KBM-7 (cell line): ENCODE results near the gene GADD45A.
A peak's percentile ranks its signal among the peaks of the same experiment; 100 is the strongest.
"Not testable (repeated sequence)": the region's sequence is repeated elsewhere in the genome, so short reads cannot be mapped to it uniquely, and the experiment has no call there.

Source experiments
- DNase-seq: peaks from one replicate; pipeline ENCODE4 v3.0.0-alpha.2; 2015
- in situ Hi-C: fragments of 300-500 bp; cut with MboI; formaldehyde crosslinking; loops from 2 replicates; pipeline ENCODE4 v1.14.3; 2020; ENCODE audit warnings: low sequenced_read_pairs, low pct_unique_long_range_greater_than_20kb, mixed read lengths

GADD45A gene

DNA sequence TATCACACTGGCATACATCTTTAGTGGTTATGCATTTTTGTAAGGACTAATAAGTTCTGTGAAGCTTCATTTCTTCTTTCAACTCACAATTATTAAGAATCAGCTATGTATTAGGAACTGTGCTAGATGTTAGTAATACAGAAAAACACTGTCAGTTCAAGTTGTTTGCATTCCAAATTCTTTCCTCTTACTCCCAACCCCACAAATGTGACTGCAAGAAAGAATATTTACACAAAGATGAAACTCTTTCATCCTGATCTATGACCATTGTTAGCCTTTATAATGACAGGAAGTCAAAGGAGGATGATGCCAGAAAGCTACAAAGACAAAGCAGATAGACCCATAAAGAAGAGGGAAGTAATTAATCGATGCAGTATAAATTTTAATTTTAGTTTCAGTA is 21.0 kb upstream of the GADD45A start:
- no peak for DNase-seq

DNA sequence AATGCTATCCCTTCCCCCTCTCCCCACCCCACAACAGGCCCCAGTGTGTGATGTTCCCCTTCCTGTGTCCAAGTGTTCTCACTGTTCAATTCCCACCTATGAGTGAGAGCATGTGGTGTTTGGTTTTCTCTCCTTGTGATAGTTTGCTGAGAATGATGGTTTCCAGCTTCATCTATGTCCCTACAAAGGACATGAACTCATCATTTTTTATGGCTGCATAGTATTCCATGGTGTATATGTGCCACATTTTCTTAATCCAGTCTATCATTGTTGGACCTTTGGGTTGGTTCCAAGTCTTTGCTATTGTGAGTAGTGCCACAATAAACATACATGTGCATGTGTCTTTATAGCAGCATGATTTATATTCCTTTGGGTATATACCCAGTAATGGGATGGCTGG is 19.7 kb upstream of the GADD45A start:
- in situ Hi-C loops, DNase-seq: not testable (repeated sequence)

More for the DNA sequence above, 21.0 kb upstream of the GADD45A start:
- in situ Hi-C loops = no loop called here

- no peak for DNase-seq
- in situ Hi-C loops = no loop called here
These were observed 18.4 kb upstream of the GADD45A start for GRCh38 chr1:67666636-67667035.

DNA sequence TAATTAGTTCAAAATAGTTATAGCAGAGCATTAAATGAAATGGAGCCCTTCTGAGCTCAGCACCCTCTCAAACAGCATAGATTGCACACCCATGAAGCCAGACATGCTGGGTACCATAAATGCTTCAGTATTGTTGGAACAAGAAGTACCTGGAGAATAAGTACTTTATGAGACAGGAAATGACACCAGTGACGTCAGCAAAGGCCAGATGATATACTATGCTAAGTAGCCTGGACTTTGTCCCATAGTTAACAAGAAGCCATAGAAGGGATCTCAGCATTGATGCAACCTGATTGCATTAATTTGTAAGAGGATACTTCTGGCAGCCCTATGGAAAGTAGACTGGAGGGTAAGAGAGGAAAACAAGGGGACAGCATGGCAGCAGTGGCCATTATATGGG is 16.3 kb upstream of the GADD45A start:
- DNase-seq = no peak
- in situ Hi-C loops = no loop called here

GRCh38 chr1:67672260-67672803 is 12.7 kb upstream of the GADD45A start:
- in situ Hi-C loops = no loop called here
- DNase-seq = no peak

- DNase-seq = no peak
- in situ Hi-C loops = no loop called here
These were observed 11.4 kb upstream of the GADD45A start for GRCh38 chr1:67673468-67674201.

DNA sequence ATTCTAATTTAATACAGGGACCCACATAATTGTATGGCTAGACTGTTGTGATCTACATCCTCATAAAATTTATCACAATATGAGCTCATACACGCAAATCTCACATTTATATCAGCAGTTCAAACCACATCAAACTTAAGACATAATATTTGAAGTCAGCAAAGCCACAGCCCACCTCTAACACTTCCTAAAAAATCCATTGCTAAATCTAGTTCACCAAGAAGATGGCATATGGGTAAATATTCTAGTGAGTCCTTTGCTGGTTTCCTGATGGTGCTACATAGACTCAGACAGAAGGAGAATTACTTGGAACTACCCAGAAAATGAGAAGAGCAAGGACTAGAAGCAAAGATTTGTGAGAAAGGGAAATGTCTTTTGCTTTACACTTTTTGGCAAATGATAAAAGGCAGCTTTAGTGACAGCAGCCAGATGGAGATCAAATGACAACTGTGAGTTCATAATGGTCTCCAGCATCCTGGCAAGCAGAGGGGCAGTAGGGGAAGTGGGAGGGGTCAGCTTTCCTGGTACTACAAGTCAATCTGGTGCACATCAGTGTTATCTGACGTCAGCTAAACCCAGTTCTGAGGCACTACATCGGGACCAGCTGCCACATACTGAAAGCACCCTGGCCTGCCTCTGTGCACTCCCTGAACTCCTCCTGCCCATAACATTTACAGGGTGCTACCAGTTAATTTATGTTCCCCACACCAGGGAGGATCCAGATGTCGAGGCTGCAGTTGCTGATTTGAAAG is 10.6 kb upstream of the GADD45A start:
- peak; percentile 51 for DNase-seq
- in situ Hi-C loops = no loop called here

- DNase-seq = no peak
- in situ Hi-C loops = no loop called here
These were observed 9.2 kb upstream of the GADD45A start for GRCh38 chr1:67675800-67676199.

GRCh38 chr1:67676287-67676686 is 8.7 kb upstream of the GADD45A start:
- DNase-seq = no peak
- in situ Hi-C loops = no loop called here

- in situ Hi-C loops = no loop called here
- DNase-seq = no peak
These were observed 8.1 kb upstream of the GADD45A start for GRCh38 chr1:67676946-67677345.

- in situ Hi-C loops = no loop called here
These were observed 7.6 kb upstream of the GADD45A start for GRCh38 chr1:67677408-67677807.

DNA sequence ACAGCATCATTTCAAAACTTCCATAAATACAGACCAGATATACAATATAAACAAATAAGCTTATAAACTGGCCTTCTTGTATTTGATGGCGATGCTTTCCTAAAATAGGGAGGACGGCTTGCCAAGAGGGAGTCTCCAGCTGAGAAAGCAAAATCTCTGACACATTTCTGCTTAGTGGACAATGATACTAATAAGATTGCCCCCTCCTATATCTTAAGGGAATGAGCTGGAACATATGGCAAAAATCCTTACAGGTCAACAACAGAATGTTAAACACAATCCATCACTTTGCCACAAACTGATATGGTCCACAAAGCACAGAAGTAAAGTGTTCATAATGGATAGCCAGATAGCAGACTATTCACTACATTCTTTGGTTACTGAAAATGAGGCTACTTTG is 7.1 kb upstream of the GADD45A start:
- DNase-seq = no peak
- in situ Hi-C loops = no loop called here

More at GRCh38 chr1:67677408-67677807, 7.6 kb upstream of the GADD45A start:
- DNase-seq = no peak

DNA sequence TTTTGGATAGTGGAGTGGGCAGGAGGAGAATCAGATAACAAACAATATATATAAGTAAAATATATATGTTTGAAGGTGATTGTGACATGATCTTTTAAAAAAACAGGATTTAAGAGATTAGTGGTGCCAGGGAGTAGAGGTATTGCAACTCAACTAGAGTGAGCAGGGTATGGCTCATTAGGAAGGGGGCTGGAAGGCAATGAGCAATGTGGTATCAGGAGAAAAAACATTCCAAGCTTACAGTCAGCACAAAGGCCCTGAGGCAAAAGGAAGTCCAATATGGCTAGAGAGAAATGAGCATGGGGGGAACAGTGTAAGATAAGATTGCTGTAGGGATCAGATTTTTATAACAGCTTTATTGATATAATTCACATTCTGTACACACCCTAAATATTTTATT is 5.3 kb upstream of the GADD45A start:
- no peak for DNase-seq

GRCh38 chr1:67680486-67680885 is 4.5 kb upstream of the GADD45A start:
- in situ Hi-C loops = no loop called here
- no peak for DNase-seq

More for the DNA sequence above, 5.3 kb upstream of the GADD45A start:
- in situ Hi-C loops = no loop called here

DNA sequence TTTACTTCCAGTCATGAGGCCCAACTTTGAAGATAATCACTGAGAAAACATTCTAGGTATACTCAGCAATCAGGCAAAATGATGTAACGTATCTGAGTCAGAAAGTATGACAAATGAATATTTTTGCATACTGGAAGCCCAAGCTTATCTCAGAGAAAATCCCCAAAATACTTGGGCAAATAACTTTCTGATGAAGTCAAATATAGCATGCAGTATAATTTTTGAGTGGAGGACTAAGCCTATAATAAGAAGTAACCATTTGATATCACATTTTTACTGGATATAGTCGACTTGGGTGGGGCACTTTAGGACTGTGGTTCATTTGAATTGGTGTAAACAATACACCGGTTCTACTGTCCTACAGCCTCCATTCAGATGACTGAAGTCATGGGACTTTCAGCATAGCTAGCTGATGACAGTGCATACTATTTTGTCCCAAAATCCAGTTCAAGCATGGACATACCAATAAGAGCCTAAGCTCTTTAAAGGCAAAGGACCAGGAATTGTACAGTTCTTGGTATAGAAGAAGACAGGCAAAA is 2.3 kb upstream of the GADD45A start:
- in situ Hi-C loops = no loop called here
- DNase-seq = no peak

DNA sequence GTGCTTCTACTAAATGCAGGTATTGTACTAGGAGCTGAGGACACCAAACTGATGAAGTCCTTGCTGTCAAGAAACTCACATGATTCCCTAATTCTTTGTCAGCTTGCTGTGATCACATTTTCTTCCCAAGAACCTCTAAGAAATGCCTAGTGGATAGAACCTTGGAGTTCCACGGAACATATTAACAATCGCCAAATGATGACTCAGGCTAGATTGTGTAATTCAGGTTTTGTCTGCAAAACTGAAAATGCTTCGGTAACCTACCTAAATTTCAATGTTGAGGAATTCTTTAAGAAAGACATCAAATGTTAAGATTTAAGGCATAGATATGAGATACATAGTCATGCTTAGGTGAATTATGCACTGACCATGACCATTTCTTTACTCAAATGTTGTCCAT is 1.7 kb upstream of the GADD45A start:
- in situ Hi-C loops = no loop called here
- no peak for DNase-seq

DNA sequence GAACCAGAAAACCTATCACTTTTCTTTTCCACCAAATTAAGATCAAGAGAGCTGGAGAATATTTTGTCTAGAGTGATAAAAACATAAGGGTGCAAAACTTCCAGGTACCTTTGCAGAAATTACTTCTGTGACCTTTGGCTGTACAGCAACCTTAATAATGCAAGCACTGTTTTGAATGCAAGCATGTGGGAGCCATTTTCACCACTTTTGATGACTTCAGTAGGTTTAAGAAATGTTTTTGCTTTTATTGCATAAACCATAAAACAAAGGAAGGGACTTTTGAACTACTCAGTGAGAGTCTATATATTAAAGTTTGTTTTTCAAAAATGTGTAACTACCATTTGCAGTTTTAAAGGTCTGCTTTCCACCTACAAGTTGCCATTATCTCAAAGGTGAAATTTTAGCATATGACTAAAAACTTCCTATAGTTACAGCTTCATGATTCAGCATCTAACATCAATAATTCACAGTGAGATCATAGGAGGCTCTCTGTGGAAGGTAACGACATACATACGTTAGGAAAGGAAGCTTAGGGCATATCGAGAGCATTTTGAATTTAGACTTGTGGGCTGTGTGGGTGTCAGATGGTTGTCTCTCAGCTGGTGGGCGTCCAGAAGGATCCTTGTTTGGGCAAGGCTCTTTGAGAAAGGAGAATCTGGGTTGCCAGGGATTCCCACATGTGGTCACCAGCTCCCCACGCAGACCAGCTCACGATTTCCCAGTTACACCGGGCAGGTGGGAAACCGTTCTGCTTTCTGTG is 1.1 kb upstream of the GADD45A start:
- in situ Hi-C loops = no loop called here

DNA sequence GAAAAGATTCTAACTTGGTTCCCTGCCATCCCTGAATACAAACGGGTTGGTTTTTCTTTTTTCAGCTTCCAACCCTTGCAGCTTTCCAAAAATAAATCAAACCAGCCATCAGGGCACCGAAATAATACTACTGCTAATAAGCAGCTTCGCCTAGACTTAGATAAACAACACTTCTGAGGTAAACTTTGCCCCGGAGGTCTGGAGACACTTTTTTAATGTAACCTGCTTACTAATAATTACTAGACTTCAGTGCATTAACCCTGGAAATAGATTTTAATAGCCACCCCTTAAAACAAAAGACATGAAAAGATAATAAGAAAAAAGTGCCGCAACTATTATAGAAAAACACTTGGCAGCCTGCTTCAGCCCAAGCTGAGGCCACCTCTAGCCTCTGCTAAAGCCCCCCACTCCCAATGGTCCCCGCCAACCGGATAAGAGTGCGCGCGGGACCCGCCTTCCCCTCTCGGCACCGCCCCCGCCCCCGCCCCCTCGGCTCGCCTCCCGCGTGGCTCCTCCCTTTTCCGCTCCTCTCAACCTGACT is 405 bp upstream of the GADD45A start:
- in situ Hi-C loops = no loop called here
- DNase-seq = no peak

More for the DNA sequence above, 1.1 kb upstream of the GADD45A start:
- DNase-seq = peak; percentile 12
